Dedifferentiated amniotic fluid mesenchymal stem cell (primary cell): ENCODE results near the gene MTHFR.

Experiments
- DNase-seq: peaks from one replicate; pipeline ENCODE4 v3.0.0-alpha.2; 2016; ENCODE audit errors: extremely low spot score

Gene MTHFR

DNA sequence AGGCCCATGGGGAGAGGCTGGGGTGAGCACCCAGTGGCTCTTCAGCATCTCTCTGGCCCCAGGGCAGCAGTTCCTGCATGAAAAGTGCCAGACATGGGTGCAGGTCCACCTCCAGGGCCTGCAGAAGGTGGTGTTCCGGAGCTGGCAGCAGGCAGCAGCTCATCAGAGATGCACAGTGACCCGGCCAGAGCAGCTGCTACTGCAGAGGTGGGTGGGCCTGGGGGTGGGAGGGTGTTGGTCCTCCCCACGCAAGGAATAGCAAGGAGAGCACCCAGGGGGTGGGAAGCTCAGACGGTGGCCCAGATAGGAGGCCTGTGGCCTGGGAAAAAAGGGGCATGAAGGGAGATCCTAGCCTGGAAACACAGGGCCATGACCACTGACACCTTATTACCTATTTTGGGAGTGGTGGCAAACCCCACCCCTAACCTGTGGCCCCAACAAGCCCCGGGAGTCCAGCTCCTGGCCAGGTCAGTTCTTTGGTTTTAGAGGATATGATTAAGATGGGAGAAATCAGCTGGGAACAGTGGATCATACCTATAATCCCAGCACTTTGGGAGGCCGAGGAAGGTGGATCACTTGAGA is 23.5 kb downstream of the MTHFR start:
- no peak for DNase-seq

- no peak for DNase-seq
These were observed 24.5 kb downstream of the MTHFR start for GRCh38 chr1:11781297-11781696.

GRCh38 chr1:11780380-11781147 is 25.2 kb downstream of the MTHFR start:
- no peak for DNase-seq

DNA sequence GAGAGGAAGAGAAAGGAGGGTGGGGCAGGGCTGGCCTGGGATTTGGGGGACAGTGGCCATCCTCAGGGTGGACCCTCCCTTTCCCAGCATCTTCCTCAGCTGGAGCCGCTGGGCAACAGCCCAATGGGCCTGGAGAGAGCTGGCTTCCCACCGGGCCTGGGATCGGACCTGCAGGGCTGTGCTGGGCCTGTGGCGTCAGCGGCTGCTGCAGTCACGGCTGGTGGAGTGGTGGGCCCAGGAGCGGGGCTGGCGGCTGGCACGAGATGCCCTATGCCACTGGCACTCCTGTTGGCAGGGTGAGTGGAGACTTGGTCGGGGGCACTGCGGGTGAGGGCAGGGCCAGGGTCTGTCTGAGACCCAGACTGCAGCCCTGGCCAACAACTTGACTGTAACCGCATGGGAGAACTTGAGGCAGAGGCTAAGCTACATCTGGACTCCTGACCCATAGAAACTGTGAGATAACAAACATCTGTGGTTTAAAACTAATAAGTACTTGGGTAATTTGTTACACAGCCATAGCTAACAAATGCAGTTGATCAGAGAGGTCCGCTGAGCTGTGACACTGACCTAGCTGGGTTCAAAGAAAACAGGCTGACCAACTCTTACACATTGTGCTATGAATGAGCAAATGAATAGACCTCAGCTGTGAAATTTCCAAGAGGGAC is 25.9 kb downstream of the MTHFR start:
- no peak for DNase-seq

DNA sequence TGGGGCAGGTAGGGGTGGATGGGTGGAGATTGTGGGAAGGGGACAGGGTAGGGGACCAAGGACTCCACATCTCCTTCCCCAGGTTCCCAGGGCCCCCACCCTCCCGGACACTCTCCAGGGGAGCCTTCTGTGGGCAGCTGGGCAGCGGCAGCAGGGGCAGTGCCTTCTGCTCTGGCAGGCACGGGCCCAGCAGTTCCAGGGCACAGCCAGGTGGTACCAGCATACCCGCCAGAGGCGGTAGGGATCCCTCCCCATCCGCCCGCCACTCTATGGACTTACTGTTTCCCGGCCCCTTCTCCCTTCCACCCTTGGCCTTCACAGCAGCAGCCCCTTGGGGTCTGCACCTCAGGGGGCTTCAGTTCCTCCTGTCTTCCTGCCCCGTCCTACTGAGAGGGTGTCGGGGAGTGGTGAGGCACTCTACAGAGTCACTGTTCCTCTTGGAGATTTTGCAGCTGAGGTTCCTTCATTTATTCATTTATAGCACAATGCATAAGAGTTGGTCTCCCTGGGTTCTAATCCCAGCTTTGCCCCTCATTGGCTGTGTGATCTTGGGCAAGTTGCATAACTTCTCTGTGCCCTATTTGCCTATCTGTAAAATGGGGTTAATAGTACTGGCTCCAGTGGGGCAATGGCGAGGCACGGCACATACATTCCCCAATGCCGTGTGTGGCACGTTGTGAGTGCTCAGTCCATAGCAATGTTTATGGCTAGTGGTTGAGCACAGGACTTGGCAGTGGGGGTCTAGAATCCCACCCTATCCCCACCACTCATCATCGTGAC is 26.7 kb downstream of the MTHFR start:
- DNase-seq: no peak

DNA sequence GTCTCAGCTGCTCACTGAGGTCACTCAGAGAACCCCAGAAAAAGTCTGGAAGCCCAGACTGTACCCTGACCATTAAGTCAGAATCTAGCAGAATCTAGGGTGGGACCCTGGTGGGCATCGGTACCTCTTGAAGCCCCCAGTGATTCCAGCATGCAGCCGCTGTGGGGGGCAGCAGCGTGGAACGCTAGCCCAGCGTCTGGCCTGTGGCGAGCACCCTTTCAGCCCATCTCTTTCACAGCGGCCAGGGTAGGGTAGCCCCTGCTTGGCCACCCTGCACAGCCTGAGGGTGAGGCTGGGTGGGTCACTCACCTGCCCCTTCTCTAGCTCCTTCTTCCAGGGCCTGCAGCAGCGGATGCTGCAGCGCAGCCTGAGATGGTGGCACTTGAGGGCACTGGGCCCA is 27.4 kb downstream of the MTHFR start:
- no peak for DNase-seq

GRCh38 chr1:11777658-11778322 is 28.0 kb downstream of the MTHFR start:
- no peak for DNase-seq

DNA sequence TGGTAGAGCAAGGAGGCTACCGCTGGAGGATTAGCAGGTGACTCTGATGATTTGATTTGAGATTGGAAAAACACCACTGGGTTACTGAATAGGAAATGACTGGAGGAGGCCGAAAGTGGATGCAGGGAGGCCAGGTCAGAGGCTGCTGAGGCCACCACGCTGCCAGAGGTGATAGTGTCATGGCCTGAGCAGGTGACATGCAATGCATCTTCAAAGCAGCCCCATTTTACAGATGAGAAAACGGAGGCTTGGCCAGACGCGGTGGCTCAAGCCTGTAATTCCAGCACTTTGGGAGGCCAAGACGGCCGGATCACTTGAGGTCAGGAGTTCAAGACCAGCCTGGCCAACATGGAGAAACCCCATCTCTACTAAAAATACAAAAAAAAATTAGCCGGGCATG is 31.0 kb downstream of the MTHFR start:
- DNase-seq: no peak

DNA sequence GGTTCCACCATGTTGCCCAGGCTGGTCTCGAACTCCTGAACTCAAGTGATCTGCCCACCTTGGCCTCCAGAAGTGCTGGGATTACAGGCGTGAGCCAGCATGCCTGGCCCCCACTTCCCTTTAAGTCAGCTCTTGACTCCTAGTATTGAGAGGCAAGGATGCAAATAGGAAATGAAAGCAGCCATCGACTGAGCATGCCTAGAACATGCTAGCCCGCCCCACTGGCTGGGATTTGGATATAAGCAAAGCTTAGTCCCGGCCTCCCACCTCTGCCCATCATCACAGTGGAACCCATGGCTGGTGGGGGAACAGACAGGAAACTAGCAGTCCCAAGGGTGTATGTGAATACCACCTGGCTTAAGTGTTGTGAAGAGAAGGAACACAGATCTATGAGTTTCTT is 33.3 kb downstream of the MTHFR start:
- DNase-seq: no peak

DNA sequence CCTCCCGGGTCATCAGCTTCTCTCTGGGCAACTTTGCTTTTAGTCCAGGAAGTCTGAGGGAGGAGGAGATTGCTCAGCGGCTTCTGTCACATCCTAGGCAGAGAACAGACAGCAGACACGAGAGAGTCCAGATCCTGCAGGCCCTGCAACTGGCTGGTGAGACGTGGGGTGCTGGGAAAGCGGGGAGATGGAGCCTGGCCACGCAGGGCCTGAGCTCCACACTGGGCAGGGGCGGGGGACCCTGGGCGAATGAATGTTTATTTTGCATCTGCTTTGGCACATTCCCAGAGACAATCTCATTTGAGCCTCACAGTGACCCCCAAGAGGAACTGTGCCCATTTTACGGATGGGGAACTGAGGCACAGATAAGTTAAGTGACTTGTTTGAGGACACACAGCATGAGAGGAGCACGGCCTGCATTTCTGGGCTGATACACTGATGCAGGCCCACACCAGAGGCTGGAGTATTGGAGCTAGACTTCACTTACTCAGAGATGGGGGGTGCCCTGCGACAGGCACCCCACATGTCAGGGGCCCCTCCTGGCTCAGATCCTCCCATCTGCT is 34.2 kb downstream of the MTHFR start:
- DNase-seq: no peak

DNA sequence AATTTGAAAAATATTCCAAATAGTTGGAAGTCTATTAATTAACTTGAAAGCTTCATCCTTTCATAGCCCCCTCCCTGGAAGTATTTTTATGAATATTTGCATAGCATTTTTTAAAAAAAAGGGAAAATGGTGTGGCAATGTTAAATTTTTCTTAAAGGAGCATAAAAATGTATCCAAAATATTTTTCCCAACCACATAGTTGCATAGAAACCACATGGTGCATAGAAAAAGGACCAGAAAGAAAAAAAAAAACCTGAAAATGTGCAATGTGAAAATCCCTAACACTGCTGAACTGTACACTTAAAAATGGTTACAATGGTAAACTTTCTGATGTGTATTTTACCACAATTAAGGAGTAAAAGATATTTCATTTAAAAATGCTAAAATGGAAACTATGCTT is 35.8 kb downstream of the MTHFR start:
- no peak for DNase-seq

DNA sequence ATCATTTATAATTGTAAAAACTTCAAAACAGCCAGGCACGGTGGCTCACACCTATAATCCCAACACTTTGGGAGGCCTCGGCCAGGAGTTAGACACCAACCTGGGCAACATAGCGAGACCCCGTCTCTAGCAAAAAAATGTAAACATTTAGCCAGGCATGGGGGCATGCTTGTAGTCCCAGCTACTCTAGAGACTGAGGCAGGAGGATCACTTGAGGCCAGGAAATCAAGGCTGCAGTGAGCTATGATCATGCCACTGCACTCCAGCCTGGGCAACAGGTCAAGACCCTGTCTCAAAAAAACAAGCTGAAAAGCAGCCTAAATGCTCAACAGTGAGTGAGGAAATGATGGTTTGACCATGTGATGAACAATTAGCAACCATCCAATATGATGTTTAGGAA is 36.5 kb downstream of the MTHFR start:
- no peak for DNase-seq

DNA sequence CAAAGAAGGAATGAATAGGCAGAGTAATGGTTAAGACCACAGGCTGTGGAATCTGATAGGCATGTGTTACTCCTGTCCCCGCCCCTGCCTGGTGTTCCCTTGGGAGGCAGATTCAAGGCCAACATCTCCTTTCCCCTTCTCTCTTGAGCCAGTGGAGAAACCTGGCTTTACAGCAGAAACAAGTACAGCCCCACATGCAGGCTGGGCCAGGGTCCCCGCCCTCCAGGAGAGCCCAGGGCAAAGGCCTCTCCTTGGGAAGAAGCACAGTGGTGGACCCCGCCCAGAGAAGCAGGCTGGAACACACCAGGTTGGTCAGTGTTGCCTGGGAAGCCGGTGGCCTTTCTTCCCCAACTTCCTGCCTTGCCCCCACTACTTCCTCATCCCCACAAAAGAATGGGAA is 36.9 kb downstream of the MTHFR start:
- DNase-seq: no peak

- peak; percentile 26 for DNase-seq
These were observed 37.7 kb downstream of the MTHFR start for GRCh38 chr1:11767922-11768704.

GRCh38 chr1:11766429-11766776 is 39.4 kb downstream of the MTHFR start:
- DNase-seq: no peak

- no peak for DNase-seq
These were observed 39.9 kb downstream of the MTHFR start for GRCh38 chr1:11765661-11766428.

DNA sequence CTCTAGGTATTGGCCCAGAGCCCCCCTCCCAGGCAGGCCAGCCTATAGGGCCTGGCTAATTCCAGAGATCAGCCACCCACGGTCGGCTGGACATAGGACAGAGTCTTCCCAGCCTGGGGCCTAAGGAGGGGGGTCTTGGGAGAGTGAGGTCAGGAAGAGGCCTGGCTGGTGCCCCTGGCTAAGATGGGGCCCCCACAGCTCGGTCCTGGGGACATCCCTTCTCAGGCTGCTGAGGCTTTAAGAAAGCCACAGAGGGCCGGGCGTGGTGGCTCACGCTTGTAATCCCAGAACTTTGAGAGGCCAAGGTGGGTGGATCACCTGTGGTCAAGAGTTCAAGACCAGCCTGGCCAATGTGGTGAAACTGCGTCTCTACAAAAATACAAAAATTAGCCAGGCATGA is 41.2 kb downstream of the MTHFR start:
- no peak for DNase-seq

DNA sequence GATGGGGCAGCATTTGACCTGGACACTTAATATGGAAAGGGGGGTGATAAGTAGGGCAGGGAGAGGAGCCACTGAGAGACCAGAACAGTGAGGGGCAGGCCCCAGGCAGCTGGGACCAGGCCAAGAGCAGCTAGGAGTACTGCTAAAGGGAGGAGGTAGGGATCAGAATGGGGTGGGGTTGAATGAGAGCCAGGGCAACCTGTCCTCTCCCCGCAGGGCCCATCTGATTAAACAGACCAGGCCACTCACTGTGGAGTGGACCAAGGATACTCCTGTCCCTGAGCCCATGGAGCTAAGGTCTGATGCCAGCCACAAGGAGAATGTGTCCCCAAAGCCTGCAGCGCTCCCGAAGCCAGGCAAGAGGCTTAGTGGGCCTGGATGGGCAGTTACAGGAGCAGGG is 41.6 kb downstream of the MTHFR start:
- no peak for DNase-seq

DNA sequence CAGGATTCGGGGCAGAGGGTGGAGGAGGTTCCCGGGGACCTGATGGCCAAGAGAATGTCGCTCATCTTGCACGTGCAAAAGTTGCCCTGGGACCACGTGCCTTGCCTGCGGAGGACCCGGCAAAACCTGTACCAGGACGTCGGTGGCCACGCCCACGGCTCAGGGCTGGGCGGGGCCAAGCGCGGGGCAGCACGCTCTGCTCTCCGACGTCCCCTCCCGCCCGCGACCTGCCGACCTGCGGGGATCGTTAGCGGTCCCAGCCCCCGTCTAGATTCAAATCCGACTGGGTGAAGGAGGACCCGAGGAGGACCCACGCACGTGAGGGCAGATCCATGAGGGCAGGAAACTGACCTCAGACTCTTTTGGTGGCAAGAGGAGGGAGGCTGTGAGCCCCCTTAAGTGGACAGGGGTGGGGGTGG is 43.8 kb downstream of the MTHFR start, which contains the start of gene C1orf167:
TSS of gene C1orf167 (plus strand) at position 206 of the 419 bp plus-strand sequence. CDS start 2,208 bp downstream, outside the sequence.
- DNase-seq: no peak

DNA sequence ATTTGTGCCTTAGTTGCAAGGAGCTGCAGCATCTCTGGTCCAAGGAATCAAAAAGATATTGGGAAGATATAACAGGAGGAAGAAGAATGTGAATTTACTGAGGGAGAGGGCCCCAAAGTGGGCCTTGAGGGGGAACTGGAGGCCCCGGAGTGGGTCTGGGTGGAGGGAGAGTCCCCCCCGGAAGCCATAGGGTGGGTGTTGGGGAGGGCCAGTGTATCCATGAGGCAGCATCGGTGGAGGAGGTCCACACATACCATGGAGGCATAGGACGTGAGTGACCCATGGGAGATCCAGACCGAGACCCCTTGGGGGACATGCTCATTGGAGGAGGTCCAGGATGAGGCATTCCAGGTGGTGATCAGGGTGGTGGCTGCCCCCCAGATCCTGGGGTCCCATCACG is 44.5 kb downstream of the MTHFR start:
- DNase-seq: no peak
